C4-2B (cell line): Measurements from ENCODE around the gene MLLT3.

ENCODE experiments used
- H3K27ac ChIP-seq: fragments of 450-650 bp; 2 replicates; pipeline ENCODE4 v1.5.1; 2017
- CTCF ChIP-seq: fragments of 450-650 bp; conservative IDR thresholded peaks from 2 replicates; pipeline ENCODE4 v1.5.1; 2017; ENCODE audit warnings: mild to moderate bottlenecking
- ZFX ChIP-seq: fragments of 450-650 bp; IDR thresholded peaks from 2 replicates; pipeline ENCODE4 v1.6.1; 2017

MLLT3 gene

GRCh38 chr9:20351715-20352114 is 270.6 kb downstream of the MLLT3 start:
- H3K27ac ChIP-seq, result no peak overlapping the region
- TF ChIP-seq ZFX (no peak), CTCF (no peak)

GRCh38 chr9:20349568-20349967 is 272.7 kb downstream of the MLLT3 start:
- TF ChIP-seq ZFX (no peak), CTCF (no peak)
- no peak overlapping the region for H3K27ac ChIP-seq

- TF ChIP-seq ZFX, result no peak
- TF ChIP-seq CTCF, result no peak
- H3K27ac ChIP-seq, result no peak overlapping the region
These were observed 279.0 kb downstream of the MLLT3 start for GRCh38 chr9:20343325-20343724.

- no peak for TF ChIP-seq CTCF
- TF ChIP-seq ZFX, result no peak
- H3K27ac ChIP-seq, result no peak overlapping the region
These were observed 281.8 kb downstream of the MLLT3 start for GRCh38 chr9:20340511-20340861.

- H3K27ac ChIP-seq, result no peak overlapping the region
- TF ChIP-seq CTCF (no peak), ZFX (no peak)
These were observed 286.5 kb downstream of the MLLT3 start for GRCh38 chr9:20335668-20336332.

- no peak overlapping the region for H3K27ac ChIP-seq
- no peak for TF ChIP-seq ZFX
- no peak for TF ChIP-seq CTCF
These were observed 288.3 kb downstream of the MLLT3 start for GRCh38 chr9:20333991-20334390.

GRCh38 chr9:20331095-20331685 is 291.1 kb downstream of the MLLT3 start:
- TF ChIP-seq ZFX (no peak), CTCF (no peak)
- H3K27ac ChIP-seq, result no peak overlapping the region
